Superior temporal gyrus (tissue), 1 donor: ENCODE data around the gene SPATA31E1.
"Not testable (repeated sequence)": the region's sequence is repeated elsewhere in the genome, so short reads cannot be mapped to it uniquely, and the experiment has no call there.

Experiments used
- DNase-seq: peaks from one replicate; pipeline ENCODE4 v3.0.0-alpha.2; 2016; ENCODE audit errors: extremely low spot score

Gene SPATA31E1

GRCh38 chr9:87886210-87886932, 3.7 kb downstream of the SPATA31E1 start:
- no peak for DNase-seq

DNA sequence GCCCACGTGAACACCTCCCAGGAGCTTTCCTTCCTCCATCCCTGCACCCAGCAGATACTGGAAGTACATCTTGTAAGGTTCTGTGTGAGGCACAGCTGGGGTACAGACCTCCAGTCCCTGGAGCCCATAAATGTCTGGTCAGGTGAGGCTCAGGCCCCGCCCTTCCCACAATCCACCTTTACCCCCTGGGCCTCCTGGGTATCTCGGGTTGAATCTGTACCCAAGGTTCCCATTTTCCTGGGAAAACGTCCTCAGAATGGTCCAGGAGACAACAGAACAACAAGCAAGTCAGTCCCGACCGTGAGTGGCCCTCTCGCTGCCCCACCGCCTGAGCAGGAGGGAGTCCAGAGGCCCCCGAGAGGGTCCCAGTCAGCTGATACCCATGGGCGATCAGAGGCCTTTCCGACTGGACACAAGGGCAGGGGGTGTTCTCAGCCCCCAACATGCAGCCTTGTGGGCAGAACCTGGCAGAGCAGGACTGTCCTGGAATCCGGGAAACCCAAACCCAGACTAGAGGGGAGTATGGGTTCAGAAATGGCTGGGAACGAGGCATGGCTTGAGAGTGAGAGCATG, 4.3 kb downstream of the SPATA31E1 start:
- no peak for DNase-seq

DNA sequence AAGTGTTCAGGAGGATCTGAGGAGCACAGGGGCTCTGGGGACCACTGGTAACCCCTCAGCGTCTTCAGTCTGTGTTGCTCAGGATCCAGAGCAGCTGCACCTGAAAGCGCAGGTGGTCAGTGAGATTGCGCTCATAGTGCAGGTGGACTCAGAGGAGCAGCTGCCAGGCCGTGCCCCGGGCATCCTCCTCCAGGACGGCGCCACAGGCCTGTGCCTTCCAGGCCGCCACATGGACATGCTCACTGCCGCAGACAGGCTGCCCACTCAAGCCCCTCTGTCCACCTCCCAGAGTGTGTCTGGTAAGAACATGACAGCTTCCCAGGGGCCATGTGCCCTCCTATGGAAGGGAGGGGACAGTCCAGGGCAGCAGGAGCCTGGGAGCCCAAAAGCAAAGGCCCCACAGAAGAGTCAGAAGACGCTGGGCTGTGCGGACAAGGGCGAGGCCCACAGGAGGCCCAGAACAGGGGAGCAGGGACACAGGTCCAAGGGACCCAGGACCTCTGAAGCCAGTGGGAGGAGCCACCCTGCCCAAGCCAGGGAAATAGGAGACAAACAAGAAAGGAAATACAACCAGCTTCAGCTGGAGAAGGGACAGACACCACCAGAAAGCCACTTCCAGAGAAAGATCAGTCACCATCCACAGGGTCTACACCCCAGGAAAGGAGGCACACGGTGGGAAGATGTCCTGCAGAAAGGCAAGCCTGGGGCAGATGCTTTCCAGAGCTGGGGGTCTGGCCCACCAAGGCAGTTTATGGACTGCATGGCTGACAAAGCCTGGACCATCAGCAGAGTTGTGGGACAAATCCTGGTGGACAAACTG, 5.2 kb downstream of the SPATA31E1 start:
- no peak for DNase-seq

DNA sequence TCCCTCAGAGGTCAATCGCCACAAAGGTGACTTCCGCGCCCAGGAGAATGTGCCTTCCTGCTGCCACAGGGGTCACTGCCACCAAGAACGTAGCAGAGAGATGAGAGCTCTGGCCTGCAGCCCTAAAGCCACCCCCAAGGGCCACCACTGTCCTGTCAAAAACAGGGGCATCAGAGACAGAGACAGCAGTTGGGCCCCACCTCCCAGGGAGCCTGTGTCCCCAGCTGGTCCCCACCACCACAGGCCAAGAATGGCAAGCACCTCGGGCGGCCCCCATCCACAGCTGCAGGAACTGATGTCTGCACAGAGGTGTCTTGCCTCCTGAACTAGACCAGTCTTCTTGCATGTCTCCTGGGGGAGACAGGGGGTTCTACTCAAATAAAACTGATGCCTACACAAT, 5.8 kb downstream of the SPATA31E1 start:
- DNase-seq = no peak

- no peak for DNase-seq
Measured at GRCh38 chr9:87889065-87889881, 6.6 kb downstream of the SPATA31E1 start.

DNA sequence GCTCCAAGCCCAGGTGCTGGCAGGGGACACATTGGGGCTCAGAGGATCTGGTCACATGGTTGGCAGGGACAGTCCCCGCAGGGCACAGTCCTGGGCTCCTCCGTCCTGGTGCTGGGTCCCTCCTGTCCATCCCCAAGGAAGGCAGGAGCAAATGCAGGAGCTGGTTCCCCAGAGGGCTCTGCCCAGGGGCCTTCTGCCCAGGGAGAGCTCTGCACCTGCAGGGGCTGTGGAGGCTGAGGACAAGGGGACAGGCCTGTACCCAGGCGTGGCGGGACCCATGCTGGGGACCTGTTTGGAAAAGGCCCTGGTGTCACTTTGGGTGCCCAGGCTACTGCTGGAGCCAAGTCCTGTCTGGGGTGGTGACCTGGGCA, 7.2 kb downstream of the SPATA31E1 start:
- DNase-seq = no peak

DNA sequence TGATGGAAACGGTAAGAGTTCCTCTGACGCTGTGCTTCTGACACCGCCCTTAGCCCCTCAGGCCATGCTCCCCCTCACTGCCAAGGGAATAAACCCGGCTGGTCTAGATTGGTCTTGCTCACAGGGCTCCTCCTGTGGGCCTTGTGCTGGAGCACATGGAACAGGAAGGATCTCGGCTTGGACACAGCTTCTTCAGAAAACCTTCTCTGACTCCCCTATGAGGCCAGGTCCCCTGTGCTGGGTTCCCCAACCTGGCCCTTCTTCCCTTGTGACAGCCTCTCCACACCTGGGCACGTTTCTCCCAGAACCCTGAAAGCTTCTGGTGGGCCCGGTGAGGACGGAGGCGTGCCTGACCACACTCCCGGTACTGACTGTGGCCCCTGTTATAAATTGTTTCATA, 8.2 kb downstream of the SPATA31E1 start:
- DNase-seq = no peak

DNA sequence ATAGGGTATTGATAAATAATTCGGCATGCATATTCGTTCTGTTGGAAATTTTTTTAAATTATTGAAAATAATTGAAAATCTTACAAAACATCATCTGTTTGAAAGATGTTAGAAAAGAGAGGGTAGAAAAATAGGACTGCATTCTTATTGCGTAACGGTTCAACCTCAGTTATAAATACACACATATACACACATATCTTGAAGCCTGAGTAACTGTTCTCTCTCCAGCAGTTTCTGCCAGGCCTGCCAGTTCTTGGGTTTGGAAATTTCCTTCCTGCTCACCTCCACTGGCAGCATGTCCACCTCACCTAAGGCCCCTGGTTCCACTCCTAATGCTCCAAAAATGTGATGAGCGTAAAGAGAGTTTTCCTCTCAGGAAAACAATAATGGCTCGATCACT, 9.1 kb downstream of the SPATA31E1 start:
- no peak for DNase-seq

- no peak for DNase-seq
Measured at GRCh38 chr9:87892956-87893355, 10.3 kb downstream of the SPATA31E1 start.

GRCh38 chr9:87894998-87895625, 12.4 kb downstream of the SPATA31E1 start:
- no peak for DNase-seq

DNA sequence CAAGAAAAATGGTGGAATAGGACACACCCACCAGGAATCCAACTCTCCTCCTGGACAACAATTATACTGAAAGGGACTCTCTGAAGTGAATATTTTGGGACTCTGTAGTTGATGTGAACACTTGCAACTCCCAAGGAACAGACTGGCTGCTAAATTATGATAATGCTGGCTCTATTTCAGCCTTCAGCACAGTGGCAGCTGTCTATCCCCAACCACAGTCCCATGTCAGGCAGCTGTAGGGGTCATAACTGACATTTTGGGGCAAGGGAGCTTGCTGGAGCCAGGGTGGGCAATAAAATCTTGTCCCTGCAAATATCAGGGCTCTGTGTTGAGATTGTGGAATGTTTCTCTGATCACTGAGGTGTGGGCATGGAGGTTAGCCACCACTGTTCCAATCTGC, 14.2 kb downstream of the SPATA31E1 start:
- DNase-seq = no peak

DNA sequence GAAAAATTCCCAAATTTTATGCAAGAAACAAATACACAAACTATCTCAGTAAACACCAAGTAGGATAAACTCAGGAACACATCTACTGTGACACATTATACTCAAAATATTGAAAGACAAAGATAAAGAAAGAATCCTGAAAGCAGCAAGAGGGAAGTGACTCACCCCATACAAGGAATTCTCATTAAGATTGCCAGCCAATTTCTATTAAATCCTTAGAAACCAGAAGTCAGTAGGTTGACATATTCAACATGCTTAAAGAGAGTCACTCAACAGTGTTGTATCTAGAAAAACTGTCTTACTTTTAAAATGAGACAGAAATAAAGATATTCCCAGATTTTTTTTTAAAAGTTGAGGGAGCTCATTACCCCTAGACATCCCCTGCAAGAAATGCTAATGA, 15.5 kb downstream of the SPATA31E1 start:
- no peak for DNase-seq

DNA sequence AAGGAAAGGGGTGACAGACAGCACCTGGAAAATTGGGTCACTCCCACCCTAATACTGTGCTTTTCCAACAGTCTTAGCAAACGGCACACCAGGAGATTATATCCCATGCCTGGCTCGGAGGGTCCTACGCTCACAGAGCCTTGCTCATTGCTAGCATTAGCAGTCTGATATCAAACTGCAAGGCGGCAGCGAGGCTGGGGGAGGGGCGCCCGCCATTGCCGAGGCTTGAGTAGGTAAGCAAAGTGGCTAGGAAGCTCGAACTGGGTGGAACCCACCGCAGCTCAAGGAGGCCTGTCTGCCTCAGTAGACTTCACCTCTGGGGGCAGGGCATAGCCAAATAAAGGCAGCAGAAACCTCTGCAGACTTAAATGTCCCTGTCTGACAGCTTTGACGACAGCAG, 19.7 kb downstream of the SPATA31E1 start:
- DNase-seq = not testable (repeated sequence)

GRCh38 chr9:87909310-87910041, 26.8 kb downstream of the SPATA31E1 start:
- DNase-seq = no peak

- no peak for DNase-seq
Measured at GRCh38 chr9:87910821-87911220, 28.1 kb downstream of the SPATA31E1 start.

GRCh38 chr9:87917662-87918061, 35.0 kb downstream of the SPATA31E1 start, which contains the start of gene SPATA31C1:
SPATA31C1 (plus strand) TSS chr9:87917962.
- DNase-seq = not testable (repeated sequence)

DNA sequence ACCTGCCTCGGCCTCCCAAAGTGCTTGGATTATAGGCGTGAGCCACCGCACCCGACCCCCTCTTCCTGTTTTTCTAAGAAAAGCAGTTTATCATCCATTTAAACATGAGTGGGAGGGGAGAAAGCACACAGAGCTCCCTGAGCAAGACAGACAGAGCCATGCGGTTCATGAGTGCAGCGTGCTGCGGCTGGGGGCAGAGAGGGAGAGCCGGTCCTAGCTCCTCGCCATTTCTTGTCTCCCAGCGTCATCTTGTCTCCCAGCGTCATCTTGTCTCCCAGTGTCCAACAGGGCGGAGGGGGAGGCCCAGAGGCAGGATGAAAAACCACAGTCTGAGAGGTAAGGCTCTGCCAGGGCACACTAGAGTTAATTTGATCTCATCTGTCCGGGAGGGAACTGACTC, 36.3 kb downstream of the SPATA31E1 start:
- not testable (repeated sequence) for DNase-seq

- not testable (repeated sequence) for DNase-seq
Measured at GRCh38 chr9:87921561-87921960, 38.9 kb downstream of the SPATA31E1 start.

DNA sequence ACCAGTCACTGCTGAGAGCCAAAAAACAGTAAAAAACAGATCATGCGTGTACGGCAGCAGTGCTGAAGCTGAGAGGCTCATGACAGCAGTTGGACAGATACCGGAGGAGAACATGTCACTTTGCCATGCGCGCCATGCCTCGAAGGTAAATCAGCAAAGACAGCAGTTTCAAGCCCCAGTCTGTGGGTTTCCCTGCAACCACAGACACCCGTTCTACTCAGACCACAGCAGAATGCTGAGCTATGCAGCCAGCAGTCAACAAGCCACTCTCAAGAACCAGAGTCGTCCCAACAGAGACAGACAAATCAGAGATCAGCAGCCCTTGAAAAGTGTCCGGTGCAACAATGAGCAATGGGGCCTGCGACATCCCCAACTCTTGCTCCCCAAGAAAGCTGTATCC, 40.3 kb downstream of the SPATA31E1 start:
- DNase-seq = peak; percentile 1

DNA sequence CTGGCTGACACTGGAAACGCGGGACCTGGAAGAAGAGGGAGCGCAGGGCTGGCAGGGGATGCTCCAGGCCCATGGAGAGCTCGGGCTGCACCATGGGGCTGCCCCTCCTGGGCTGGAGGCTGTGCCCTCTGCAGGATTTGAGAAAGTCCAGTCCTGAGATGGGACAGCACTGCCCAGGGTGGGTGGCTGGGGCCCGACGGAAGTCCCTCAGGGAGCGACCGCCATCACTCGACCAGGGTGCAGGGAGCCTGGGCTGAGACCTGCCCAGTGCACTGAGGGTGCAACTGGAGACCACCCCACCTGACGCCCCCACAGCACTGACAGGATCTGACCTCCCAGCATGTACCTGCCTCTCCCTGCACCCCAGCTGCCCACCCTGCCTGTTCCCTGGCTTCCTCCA, 42.2 kb downstream of the SPATA31E1 start:
- DNase-seq = not testable (repeated sequence)

GRCh38 chr9:87929152-87929551, 46.5 kb downstream of the SPATA31E1 start:
- DNase-seq = not testable (repeated sequence)
